ENCODE measurements around the gene LRIG1.
A peak's percentile ranks its signal among the peaks of the same experiment; 100 is the strongest.

LRIG1 gene

GRCh38 chr3:66376568-66376967 lies 124.3 kb downstream of the LRIG1 start:
- no peak for TF ChIP-seq CTCF (IDR thresholded peaks at IDR 0.05; ENCODE audit: low read depth, low read length)
- no peak overlapping the region for H3K4me3 ChIP-seq (ENCODE audit: low read depth, low read length)
- DNase-seq (ENCODE audit: low read depth, low spot score) = peak; percentile 69

GRCh38 chr3:66372681-66373350 lies 128.0 kb downstream of the LRIG1 start:
- in situ Hi-C loops (cut with HindIII; ENCODE audit: low sequenced_read_pairs) = no loop called here
- H3K4me3 ChIP-seq (ENCODE audit: low read depth, low read length) = no peak overlapping the region
- DNase-seq (ENCODE audit: low read depth, low spot score) = no peak
- peak; percentile 13 for TF ChIP-seq CTCF (IDR thresholded peaks at IDR 0.05; ENCODE audit: low read depth, low read length)

More at GRCh38 chr3:66376568-66376967, 124.3 kb downstream of the LRIG1 start:
- in situ Hi-C loops (cut with HindIII; ENCODE audit: low sequenced_read_pairs) = no loop called here

- no peak for TF ChIP-seq CTCF (IDR thresholded peaks at IDR 0.05; ENCODE audit: low read depth, low read length)
- H3K4me3 ChIP-seq (ENCODE audit: low read depth, low read length) = no peak overlapping the region
- in situ Hi-C loops (cut with HindIII; ENCODE audit: low sequenced_read_pairs) = no loop called here
- DNase-seq (ENCODE audit: low read depth, low spot score) = no peak
These were observed 129.4 kb downstream of the LRIG1 start for GRCh38 chr3:66371432-66371831.

GRCh38 chr3:66370179-66370578 lies 130.6 kb downstream of the LRIG1 start:
- H3K4me3 ChIP-seq (ENCODE audit: low read depth, low read length) = no peak overlapping the region
- no peak for DNase-seq (ENCODE audit: low read depth, low spot score)
- in situ Hi-C loops (cut with HindIII; ENCODE audit: low sequenced_read_pairs) = no loop called here
- no peak for TF ChIP-seq CTCF (IDR thresholded peaks at IDR 0.05; ENCODE audit: low read depth, low read length)

- DNase-seq (ENCODE audit: low read depth, low spot score) = no peak
- in situ Hi-C loops (cut with HindIII; ENCODE audit: low sequenced_read_pairs) = no loop called here
- TF ChIP-seq CTCF (IDR thresholded peaks at IDR 0.05; ENCODE audit: low read depth, low read length) = no peak
- H3K4me3 ChIP-seq (ENCODE audit: low read depth, low read length) = no peak overlapping the region
These were observed 132.8 kb downstream of the LRIG1 start for GRCh38 chr3:66367979-66368378.

GRCh38 chr3:66366747-66367146 lies 134.1 kb downstream of the LRIG1 start:
- no peak for DNase-seq (ENCODE audit: low read depth, low spot score)
- H3K4me3 ChIP-seq (ENCODE audit: low read depth, low read length) = no peak overlapping the region
- in situ Hi-C loops (cut with HindIII; ENCODE audit: low sequenced_read_pairs) = no loop called here
- TF ChIP-seq CTCF (IDR thresholded peaks at IDR 0.05; ENCODE audit: low read depth, low read length) = no peak

Data from astrocyte of the spinal cord (primary cell).